Measurements from ENCODE around the gene KCNMA1. TPM values are rescaled to one million over a fixed set of nuclear protein-coding genes. Genes with fewer than 3 reads are reported as not detected.
A peak's percentile ranks its signal among the peaks of the same experiment; 100 is the strongest.

Gene KCNMA1
- total and polyA plus RNA-seq, 9 of the 15 experiments (the other 6 are each of a cell fraction or from before 2014, with no cell fraction given): 0.01 to 0.95 (median 0.15) TPM; not detected in 4

- TF ChIP-seq, protein P1, sequence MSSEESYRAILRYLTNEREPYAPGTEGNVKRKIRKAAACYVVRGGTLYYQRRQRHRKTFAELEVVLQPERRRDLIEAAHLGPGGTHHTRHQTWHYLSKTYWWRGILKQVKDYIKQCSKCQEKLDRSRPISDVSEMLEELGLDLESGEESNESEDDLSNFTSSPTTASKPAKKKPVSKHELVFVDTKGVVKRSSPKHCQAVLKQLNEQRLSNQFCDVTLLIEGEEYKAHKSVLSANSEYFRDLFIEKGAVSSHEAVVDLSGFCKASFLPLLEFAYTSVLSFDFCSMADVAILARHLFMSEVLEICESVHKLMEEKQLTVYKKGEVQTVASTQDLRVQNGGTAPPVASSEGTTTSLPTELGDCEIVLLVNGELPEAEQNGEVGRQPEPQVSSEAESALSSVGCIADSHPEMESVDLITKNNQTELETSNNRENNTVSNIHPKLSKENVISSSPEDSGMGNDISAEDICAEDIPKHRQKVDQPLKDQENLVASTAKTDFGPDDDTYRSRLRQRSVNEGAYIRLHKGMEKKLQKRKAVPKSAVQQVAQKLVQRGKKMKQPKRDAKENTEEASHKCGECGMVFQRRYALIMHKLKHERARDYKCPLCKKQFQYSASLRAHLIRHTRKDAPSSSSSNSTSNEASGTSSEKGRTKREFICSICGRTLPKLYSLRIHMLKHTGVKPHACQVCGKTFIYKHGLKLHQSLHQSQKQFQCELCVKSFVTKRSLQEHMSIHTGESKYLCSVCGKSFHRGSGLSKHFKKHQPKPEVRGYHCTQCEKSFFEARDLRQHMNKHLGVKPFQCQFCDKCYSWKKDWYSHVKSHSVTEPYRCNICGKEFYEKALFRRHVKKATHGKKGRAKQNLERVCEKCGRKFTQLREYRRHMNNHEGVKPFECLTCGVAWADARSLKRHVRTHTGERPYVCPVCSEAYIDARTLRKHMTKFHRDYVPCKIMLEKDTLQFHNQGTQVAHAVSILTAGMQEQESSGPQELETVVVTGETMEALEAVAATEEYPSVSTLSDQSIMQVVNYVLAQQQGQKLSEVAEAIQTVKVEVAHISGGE (CRISPR knock-in tag; IDR thresholded peaks at IDR 0.05): no peak
These were observed 647.0 kb downstream of the KCNMA1 start (continued) for GRCh38 chr10:76990561-76990960.

DNA sequence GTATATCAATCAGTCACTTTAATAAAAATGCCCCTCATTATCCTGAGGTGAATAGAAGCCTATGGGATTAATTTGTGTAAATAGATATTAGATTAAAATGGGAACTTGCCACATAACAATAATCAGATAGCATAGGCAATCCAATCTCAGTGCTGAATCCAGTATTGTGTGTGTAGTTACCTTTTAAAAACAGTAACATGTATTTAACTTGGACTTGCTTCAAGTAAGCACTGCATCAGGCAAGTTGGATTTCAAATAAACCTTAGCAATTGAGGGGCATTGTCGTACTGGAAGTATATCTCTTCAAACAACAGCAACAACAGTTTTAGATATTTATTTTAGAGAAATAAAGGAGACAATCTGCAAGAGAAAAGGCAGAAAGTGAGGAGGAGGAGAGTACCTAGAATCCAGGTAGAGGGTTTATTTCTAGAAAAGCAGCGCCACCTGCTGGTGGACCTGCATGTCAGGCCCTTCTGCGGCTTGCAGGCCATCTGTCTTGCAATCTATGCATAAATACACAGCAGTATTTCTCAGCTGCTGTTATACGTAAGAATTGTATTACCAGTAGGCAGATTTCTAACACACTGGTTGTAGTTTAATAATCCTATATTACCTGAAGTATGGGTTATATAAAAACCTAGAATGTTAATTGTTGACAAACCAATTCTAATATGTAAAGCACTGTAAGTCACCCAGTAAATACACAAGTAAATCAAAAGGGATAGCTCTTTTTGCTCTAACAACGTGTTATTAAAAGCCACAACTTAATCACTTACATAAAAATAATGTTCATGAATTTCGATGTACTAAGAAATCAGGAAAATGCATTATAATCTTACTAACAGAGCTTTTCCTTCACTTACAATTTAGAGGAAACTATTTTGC is 652.8 kb downstream of the KCNMA1 start:
- Histone ChIP-seq H3K4me3 (no peak overlapping the region), H3K9me1 (ENCODE audit: control insufficient read depth, insufficient read depth, low read length) (no peaks in the 10 kb centered on the region), H3K79me2 (ENCODE audit: control insufficient read depth, insufficient read depth, low read length) (no peaks in the 10 kb centered on the region), H3K4me1 (replicated peaks in 1 of 2; ENCODE audit: control insufficient read depth in 2 of 2, insufficient read depth in 2 of 2, low read length in 2 of 2) (no peaks in the 10 kb centered on the region), H4K20me1 (replicated peaks; ENCODE audit: control insufficient read depth, insufficient read depth, low read length) (no peaks in the 10 kb centered on the region), H3K9ac (ENCODE audit: insufficient read depth in 1 of 2, low read depth in 2 of 2, low read length in 2 of 2) (no peak overlapping the region), H3K4me2 (ENCODE audit: insufficient read depth, low read length) (no peak overlapping the region), H3K9me3 (replicated peaks; ENCODE audit: control insufficient read depth, insufficient read depth, low read depth, low read length) (no peaks in the 10 kb centered on the region), H3K27me3 (ENCODE audit: control insufficient read depth in 2 of 2, insufficient read depth in 2 of 2, low read length in 2 of 2) (peaks cover 0 to 5% of the 10 kb centered on the region in 2 experiments; a peak in 1 of 5 replicates), H2AFZ (ENCODE audit: low read depth, low read length) (no peak overlapping the region), H3K36me3 (ENCODE audit: control insufficient read depth, insufficient read depth, low read length) (no peaks in the 10 kb centered on the region), H3K27ac (ENCODE audit: extremely low read depth, low read depth, low read length) (no peak overlapping the region)
- DNase-seq (ENCODE audit: extremely low read depth in 1 of 4, low spot score in 3 of 4): peak; percentile 71 to 82 (median 73)
- intact Hi-C loops (cut with micrococcal nuclease) (loop anchor here (10.0 kb wide), 2 partner anchors 440 to 1580 kb away; partner anchors contain the start of gene ZNF503), in situ Hi-C loops (cut with MboI) (no loop called here)
- ChIA-PET CTCF (ENCODE audit: low intra/inter-chr PET ratio) (interaction anchor here (0.6 to 0.7 kb wide), 2 partner anchors 437 to 579 kb away, joined by 3 read pairs; no protein-coding TSS in a partner anchor), POLR2A (no interaction called here)
- BruUV-seq (replicated peaks): no TSS peak
- ATAC-seq: peak; percentile 97
- WGBS (ENCODE audit: insufficient coverage, low coverage, missing lambda C conversion rate): 0% methylated on average over 6 of the region's 6 CpGs
- FAIRE-seq: peak; percentile 97
- TF ChIP-seq SIN3B (IDR thresholded peaks at IDR 0.05; ENCODE audit: low read depth) (no peak), NCOA6 (IDR thresholded peaks at IDR 0.05) (0 out of 2 replicates have a peak, but pooled peaks have one; percentile 17), SMC3 (conservative IDR thresholded peaks at IDR 0.05; ENCODE audit: insufficient read depth, low read depth, low read length) (peak; percentile 73), MIER1 (IDR thresholded peaks at IDR 0.05; ENCODE audit: low read depth) (no peak), RAD21 (CRISPR knock-in tag; conservative IDR thresholded peaks at IDR 0.05 in 1 of 2, IDR thresholded peaks at IDR 0.05 in 1 of 2) (peak; percentile 68 to 80), CTCFL (IDR thresholded peaks at IDR 0.05; ENCODE audit: borderline replicate concordance, insufficient read depth, low read depth, low read length, poor library complexity, severe bottlenecking) (peak; percentile 48), CTCF (IDR thresholded peaks at IDR 0.05 in 2 of 3, conservative IDR thresholded peaks at IDR 0.05 in 1 of 3; ENCODE audit: insufficient read depth in 2 of 3, low read depth in 1 of 3, low read length in 3 of 3) (peak; percentile 83 to 95 (median 89)), SMARCA5 (IDR thresholded peaks at IDR 0.05) (no peak), RB1 (IDR thresholded peaks at IDR 0.05; ENCODE audit: low read depth) (0 out of 2 replicates have a peak, but pooled peaks have one; percentile 39)
